Hindlimb muscle (tissue), 1 donor: ENCODE measurements around the gene TAAR1. TPM values are rescaled to one million over a fixed set of nuclear protein-coding genes. Genes with fewer than 3 reads are reported as not detected.

Experiments
- polyA plus RNA-seq: library from polyadenylated mRNA; unstranded; fragments of 120-200 nt; gene quantifications from one replicate; pipeline ENCODE4 v1.2.1, GENCODE V29; 2013; ENCODE audit not compliant: insufficient read length

The TAAR1 gene
- polyA plus RNA-seq, 1 donor: not detected

Other genes starting within 250 kb of the TAAR1 start
- 33.4 TPM for gene STX7, start 146.1 kb downstream of the TAAR1 start, polyA plus RNA-seq
- gene TAAR9, start 120.9 kb downstream of the TAAR1 start, polyA plus RNA-seq: not detected
- gene TAAR8, start 106.5 kb downstream of the TAAR1 start, polyA plus RNA-seq: not detected
- not detected for gene TAAR6, start 88.9 kb downstream of the TAAR1 start, polyA plus RNA-seq
- gene TAAR5, start 69.4 kb downstream of the TAAR1 start, polyA plus RNA-seq: not detected
- not detected for gene TAAR2, start 34.9 kb downstream of the TAAR1 start, polyA plus RNA-seq
- gene VNN1, start 54.9 kb upstream of the TAAR1 start, polyA plus RNA-seq: 0.14 TPM
- 1.4 TPM for gene VNN2, start 98.7 kb upstream of the TAAR1 start, polyA plus RNA-seq
- 7.6 TPM for gene SLC18B1, start 139.5 kb upstream of the TAAR1 start, polyA plus RNA-seq
- 2,324 TPM for gene RPS12, start 155.4 kb upstream of the TAAR1 start, polyA plus RNA-seq